ENCODE results near the gene SMPD1.
"Not testable (repeated sequence)": the region's sequence is repeated elsewhere in the genome, so short reads cannot be mapped to it uniquely, and the experiment has no call there.

GRCh38 chr11:6392251-6392650 is 2.0 kb downstream of the SMPD1 start:
- not testable (repeated sequence) for TF ChIP-seq MAX (IDR thresholded peaks at IDR 0.05); ZNF274 (IDR thresholded peaks at IDR 0.05; ENCODE audit: low read depth, low read length); CTCF (IDR thresholded peaks at IDR 0.05 in 2 of 3, conservative IDR thresholded peaks at IDR 0.05 in 1 of 3; ENCODE audit: borderline replicate concordance in 1 of 3, insufficient read depth in 1 of 3, low read depth in 2 of 3, low read length in 2 of 3); SIN3A (IDR thresholded peaks at IDR 0.05; ENCODE audit: low read depth); EZH2phosphoT487 (IDR thresholded peaks at IDR 0.05; ENCODE audit: borderline replicate concordance); EZH2 (IDR thresholded peaks at IDR 0.05); POLR2A (IDR thresholded peaks at IDR 0.05; ENCODE audit: borderline replicate concordance, extremely low read depth, insufficient read depth, insufficient read length); TCF7L2 (IDR thresholded peaks at IDR 0.05; ENCODE audit: borderline replicate concordance, extremely low read depth, insufficient read depth, insufficient read length)

All from HCT116 (cell line).